ENCODE data around the gene FAF1. TPM values are rescaled to one million over a fixed set of nuclear protein-coding genes. Genes with fewer than 3 reads are reported as not detected.

The FAF1 gene
- total RNA-seq, 1 experiment from 2014 or later: 73.2 TPM

GRCh38 chr1:50562106-50562505, 398.0 kb downstream of the FAF1 start:
- no peaks in the 10 kb centered on the region for H3K27me3 ChIP-seq (ENCODE audit: insufficient read depth, low read length)
- TF ChIP-seq RAD21 (IDR thresholded peaks at IDR 0.05; ENCODE audit: low read depth) (no peak), ATF3 (IDR thresholded peaks at IDR 0.05) (no peak), REST (IDR thresholded peaks at IDR 0.05; ENCODE audit: low read depth) (no peak), EGR1 (IDR thresholded peaks at IDR 0.05; ENCODE audit: low read depth) (no peak), FOSL1 (IDR thresholded peaks at IDR 0.05; ENCODE audit: low read depth) (no peak), POLR2A (IDR thresholded peaks at IDR 0.05; ENCODE audit: borderline replicate concordance, extremely low read depth, insufficient read depth, insufficient read length) (no peak), POLR2AphosphoS5 (IDR thresholded peaks at IDR 0.05; ENCODE audit: low read depth, low read length) (no peak), JUND (IDR thresholded peaks at IDR 0.05) (no peak), TCF7L2 (IDR thresholded peaks at IDR 0.05; ENCODE audit: borderline replicate concordance, extremely low read depth, insufficient read depth, insufficient read length) (no peak), YY1 (IDR thresholded peaks at IDR 0.05; ENCODE audit: extremely low read depth, insufficient replicate concordance, low read depth, low read length) (no peak), SP1 (IDR thresholded peaks at IDR 0.05; ENCODE audit: low read depth) (no peak), ZNF274 (IDR thresholded peaks at IDR 0.05; ENCODE audit: low read depth, low read length) (no peak), EZH2 (IDR thresholded peaks at IDR 0.05) (no peak), CEBPB (IDR thresholded peaks at IDR 0.05; ENCODE audit: low read depth) (no peak), SRF (IDR thresholded peaks at IDR 0.05; ENCODE audit: low read depth) (no peak), ELF1 (IDR thresholded peaks at IDR 0.05; ENCODE audit: borderline replicate concordance, low read depth) (no peak)
- TF ChIP-seq, protein P1, sequence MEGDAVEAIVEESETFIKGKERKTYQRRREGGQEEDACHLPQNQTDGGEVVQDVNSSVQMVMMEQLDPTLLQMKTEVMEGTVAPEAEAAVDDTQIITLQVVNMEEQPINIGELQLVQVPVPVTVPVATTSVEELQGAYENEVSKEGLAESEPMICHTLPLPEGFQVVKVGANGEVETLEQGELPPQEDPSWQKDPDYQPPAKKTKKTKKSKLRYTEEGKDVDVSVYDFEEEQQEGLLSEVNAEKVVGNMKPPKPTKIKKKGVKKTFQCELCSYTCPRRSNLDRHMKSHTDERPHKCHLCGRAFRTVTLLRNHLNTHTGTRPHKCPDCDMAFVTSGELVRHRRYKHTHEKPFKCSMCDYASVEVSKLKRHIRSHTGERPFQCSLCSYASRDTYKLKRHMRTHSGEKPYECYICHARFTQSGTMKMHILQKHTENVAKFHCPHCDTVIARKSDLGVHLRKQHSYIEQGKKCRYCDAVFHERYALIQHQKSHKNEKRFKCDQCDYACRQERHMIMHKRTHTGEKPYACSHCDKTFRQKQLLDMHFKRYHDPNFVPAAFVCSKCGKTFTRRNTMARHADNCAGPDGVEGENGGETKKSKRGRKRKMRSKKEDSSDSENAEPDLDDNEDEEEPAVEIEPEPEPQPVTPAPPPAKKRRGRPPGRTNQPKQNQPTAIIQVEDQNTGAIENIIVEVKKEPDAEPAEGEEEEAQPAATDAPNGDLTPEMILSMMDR (IDR thresholded peaks at IDR 0.05 in 2 of 3, conservative IDR thresholded peaks at IDR 0.05 in 1 of 3; ENCODE audit: borderline replicate concordance in 1 of 3, insufficient read depth in 1 of 3, low read depth in 2 of 3, low read length in 2 of 3): no peak
- TF ChIP-seq, protein P2, sequence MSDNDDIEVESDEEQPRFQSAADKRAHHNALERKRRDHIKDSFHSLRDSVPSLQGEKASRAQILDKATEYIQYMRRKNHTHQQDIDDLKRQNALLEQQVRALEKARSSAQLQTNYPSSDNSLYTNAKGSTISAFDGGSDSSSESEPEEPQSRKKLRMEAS (IDR thresholded peaks at IDR 0.05): no peak
- ATAC-seq (no peak), DNase-seq (ENCODE audit: low read depth, low spot score) (no peak)
- H3K9me3 ChIP-seq (ENCODE audit: control insufficient read depth in 1 of 2, insufficient read depth in 1 of 2, low read depth in 1 of 2, low read length in 2 of 2): no peaks in the 10 kb centered on the region
- H3K4me2 ChIP-seq (ENCODE audit: low read length): no peak overlapping the region
- ChIA-PET POLR2A (no interaction called here), CTCF (no interaction called here), RAD21 (ENCODE audit: low non-redundant PET in 1 of 2, low total read pairs in 2 of 2, uncharacterized antibody in 2 of 2, unreplicated experiment in 2 of 2) (no interaction called here)
- H3K79me2 ChIP-seq (ENCODE audit: insufficient read depth, low read length): no peaks in the 10 kb centered on the region
- no peaks in the 10 kb centered on the region for H4K20me1 ChIP-seq (ENCODE audit: insufficient read depth)
- no peak overlapping the region for H2AFZ ChIP-seq (ENCODE audit: low read depth, low read length, poor library complexity, severe bottlenecking)
- no TSS peak for BruUV-seq (replicated peaks)
- H3K4me1 ChIP-seq (ENCODE audit: control insufficient read depth in 1 of 2, insufficient read depth in 2 of 2, low read length in 2 of 2): no peaks in the 10 kb centered on the region
- H3K4me3 ChIP-seq (replicated peaks in 1 of 2; ENCODE audit: low read depth in 1 of 2, low read length in 2 of 2): no peak overlapping the region
- H3K9ac ChIP-seq (ENCODE audit: low read length): no peak overlapping the region
- no peaks in the 10 kb centered on the region for H3K9me2 ChIP-seq (ENCODE audit: insufficient read depth)
- intact Hi-C loops (cut with micrococcal nuclease): no loop called here
- H3K36me3 ChIP-seq (ENCODE audit: control insufficient read depth in 1 of 2, insufficient read depth in 2 of 2, low read length in 2 of 2): no peaks in the 10 kb centered on the region; a peak in 2 of 4 replicates
- H3K27ac ChIP-seq (ENCODE audit: low read depth, low read length): no peak overlapping the region
